ENCODE data around the gene PCDHGA1. TPM values are rescaled to one million over a fixed set of nuclear protein-coding genes. Genes with fewer than 3 reads are reported as not detected.

The PCDHGA1 gene
- total and polyA plus RNA-seq, 9 of the 15 experiments (the other 6 are each of a cell fraction or from before 2014, with no cell fraction given) = 0.05 to 0.26 (median 0.18) TPM; not detected in 2

DNA sequence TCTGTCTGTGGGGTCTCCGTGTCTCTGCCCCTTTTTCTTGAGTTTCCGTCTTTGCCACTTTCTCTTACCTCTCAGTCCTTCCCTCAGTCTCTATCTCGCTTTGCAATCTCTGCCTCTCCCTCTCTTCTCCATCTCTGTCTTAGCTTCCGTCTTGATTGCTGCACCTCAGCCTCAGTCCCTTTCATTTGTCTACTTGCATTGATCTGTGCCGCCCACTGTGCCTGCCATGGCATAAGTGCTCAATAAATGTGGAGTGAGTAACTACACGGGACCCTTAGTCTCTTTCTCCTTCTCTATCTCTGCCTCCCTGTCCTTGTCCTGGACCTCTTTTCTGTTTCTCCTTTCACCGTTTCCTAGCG, 165.1 kb downstream of the PCDHGA1 start:
- no peaks in the 10 kb centered on the region for H4K20me1 ChIP-seq (replicated peaks; ENCODE audit: control insufficient read depth, insufficient read depth, low read length)
- peaks cover 19 to 60% of the 10 kb centered on the region in 2 experiments for H3K27me3 ChIP-seq (ENCODE audit: control insufficient read depth in 2 of 2, insufficient read depth in 2 of 2, low read length in 2 of 2)
- no peak overlapping the region for H3K9ac ChIP-seq (ENCODE audit: insufficient read depth in 1 of 2, low read depth in 2 of 2, low read length in 2 of 2)
- no peak for FAIRE-seq
- no TSS peak for BruUV-seq (replicated peaks)
- no peak for DNase-seq (ENCODE audit: extremely low read depth in 1 of 4, low spot score in 3 of 4)
- H3K36me3 ChIP-seq (ENCODE audit: control insufficient read depth, insufficient read depth, low read length) = no peaks in the 10 kb centered on the region
- in situ Hi-C loops (cut with MboI) (no loop called here), intact Hi-C loops (cut with micrococcal nuclease) (no loop called here)
- ChIA-PET CTCF (ENCODE audit: low intra/inter-chr PET ratio) (no interaction called here), POLR2A (interaction anchor here (1.5 to 1.6 kb wide), 2 partner anchors 13 to 19 kb away, joined by 3 to 4 read pairs; no protein-coding TSS in a partner anchor)
- H3K79me2 ChIP-seq (ENCODE audit: control insufficient read depth, insufficient read depth, low read length) = no peaks in the 10 kb centered on the region
- H3K4me2 ChIP-seq (ENCODE audit: insufficient read depth, low read length) = no peak overlapping the region
- ATAC-seq = no peak; the same call in 2 of the 3 replicates
- TF ChIP-seq ZNF232 (CRISPR knock-in tag; IDR thresholded peaks at IDR 0.05) (no peak), EP400 (IDR thresholded peaks at IDR 0.05) (no peak), HBP1 (CRISPR knock-in tag; IDR thresholded peaks at IDR 0.05) (no peak), CREM (IDR thresholded peaks at IDR 0.05; ENCODE audit: low read depth) (no peak), KLF16 (IDR thresholded peaks at IDR 0.05) (no peak), PHB (CRISPR knock-in tag; IDR thresholded peaks at IDR 0.05) (no peak), CC2D1A (IDR thresholded peaks at IDR 0.05) (no peak), BRD9 (IDR thresholded peaks at IDR 0.05; ENCODE audit: low read depth, partially characterized antibody) (no peak), SLC30A9 (CRISPR knock-in tag; IDR thresholded peaks at IDR 0.05) (no peak), CREBBP (IDR thresholded peaks at IDR 0.05; ENCODE audit: low read depth, low read length) (no peak)
- TF ChIP-seq, protein P1, sequence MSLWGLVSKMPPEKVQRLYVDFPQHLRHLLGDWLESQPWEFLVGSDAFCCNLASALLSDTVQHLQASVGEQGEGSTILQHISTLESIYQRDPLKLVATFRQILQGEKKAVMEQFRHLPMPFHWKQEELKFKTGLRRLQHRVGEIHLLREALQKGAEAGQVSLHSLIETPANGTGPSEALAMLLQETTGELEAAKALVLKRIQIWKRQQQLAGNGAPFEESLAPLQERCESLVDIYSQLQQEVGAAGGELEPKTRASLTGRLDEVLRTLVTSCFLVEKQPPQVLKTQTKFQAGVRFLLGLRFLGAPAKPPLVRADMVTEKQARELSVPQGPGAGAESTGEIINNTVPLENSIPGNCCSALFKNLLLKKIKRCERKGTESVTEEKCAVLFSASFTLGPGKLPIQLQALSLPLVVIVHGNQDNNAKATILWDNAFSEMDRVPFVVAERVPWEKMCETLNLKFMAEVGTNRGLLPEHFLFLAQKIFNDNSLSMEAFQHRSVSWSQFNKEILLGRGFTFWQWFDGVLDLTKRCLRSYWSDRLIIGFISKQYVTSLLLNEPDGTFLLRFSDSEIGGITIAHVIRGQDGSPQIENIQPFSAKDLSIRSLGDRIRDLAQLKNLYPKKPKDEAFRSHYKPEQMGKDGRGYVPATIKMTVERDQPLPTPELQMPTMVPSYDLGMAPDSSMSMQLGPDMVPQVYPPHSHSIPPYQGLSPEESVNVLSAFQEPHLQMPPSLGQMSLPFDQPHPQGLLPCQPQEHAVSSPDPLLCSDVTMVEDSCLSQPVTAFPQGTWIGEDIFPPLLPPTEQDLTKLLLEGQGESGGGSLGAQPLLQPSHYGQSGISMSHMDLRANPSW (CRISPR knock-in tag; IDR thresholded peaks at IDR 0.05) = no peak
- TF ChIP-seq, protein P2, sequence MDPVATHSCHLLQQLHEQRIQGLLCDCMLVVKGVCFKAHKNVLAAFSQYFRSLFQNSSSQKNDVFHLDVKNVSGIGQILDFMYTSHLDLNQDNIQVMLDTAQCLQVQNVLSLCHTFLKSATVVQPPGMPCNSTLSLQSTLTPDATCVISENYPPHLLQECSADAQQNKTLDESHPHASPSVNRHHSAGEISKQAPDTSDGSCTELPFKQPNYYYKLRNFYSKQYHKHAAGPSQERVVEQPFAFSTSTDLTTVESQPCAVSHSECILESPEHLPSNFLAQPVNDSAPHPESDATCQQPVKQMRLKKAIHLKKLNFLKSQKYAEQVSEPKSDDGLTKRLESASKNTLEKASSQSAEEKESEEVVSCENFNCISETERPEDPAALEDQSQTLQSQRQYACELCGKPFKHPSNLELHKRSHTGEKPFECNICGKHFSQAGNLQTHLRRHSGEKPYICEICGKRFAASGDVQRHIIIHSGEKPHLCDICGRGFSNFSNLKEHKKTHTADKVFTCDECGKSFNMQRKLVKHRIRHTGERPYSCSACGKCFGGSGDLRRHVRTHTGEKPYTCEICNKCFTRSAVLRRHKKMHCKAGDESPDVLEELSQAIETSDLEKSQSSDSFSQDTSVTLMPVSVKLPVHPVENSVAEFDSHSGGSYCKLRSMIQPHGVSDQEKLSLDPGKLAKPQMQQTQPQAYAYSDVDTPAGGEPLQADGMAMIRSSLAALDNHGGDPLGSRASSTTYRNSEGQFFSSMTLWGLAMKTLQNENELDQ (CRISPR knock-in tag; IDR thresholded peaks at IDR 0.05; ENCODE audit: borderline replicate concordance) = no peak
- H3K9me3 ChIP-seq (replicated peaks; ENCODE audit: control insufficient read depth, insufficient read depth, low read depth, low read length) = no peaks in the 10 kb centered on the region
- peaks cover 0 to 15% of the 10 kb centered on the region in 2 experiments; a peak in 1 of 5 replicates for H3K4me1 ChIP-seq (replicated peaks in 1 of 2; ENCODE audit: control insufficient read depth in 2 of 2, insufficient read depth in 2 of 2, low read length in 2 of 2)
- H3K9me1 ChIP-seq (ENCODE audit: control insufficient read depth, insufficient read depth, low read length) = no peaks in the 10 kb centered on the region
- no peak overlapping the region for H3K27ac ChIP-seq (ENCODE audit: extremely low read depth, low read depth, low read length)
- WGBS (ENCODE audit: insufficient coverage, low coverage, missing lambda C conversion rate) = 0% methylated on average over 8 of the region's 8 CpGs
- H2AFZ ChIP-seq (ENCODE audit: low read depth, low read length) = no peak overlapping the region
- H3K4me3 ChIP-seq = no peak overlapping the region

Data from K562 (cell line).